ENCODE data around the gene BHLHA15. TPM values are rescaled to one million over a fixed set of nuclear protein-coding genes. Genes with fewer than 3 reads are reported as not detected.

Gene BHLHA15
- polyA plus RNA-seq, 1 of the 3 experiments (the other 2 are of a cell fraction): 0.10 TPM

GRCh38 chr7:98256431-98256830 is 45.2 kb downstream of the BHLHA15 start:
- Histone ChIP-seq H3F3A (replicated peaks; ENCODE audit: insufficient read depth) (no peaks in the 10 kb centered on the region), H3K9me3 (no peaks in the 10 kb centered on the region), H2AFZ (ENCODE audit: low read depth) (no peak overlapping the region), H3K36me3 (replicated peaks in 1 of 2; ENCODE audit: control insufficient read depth in 1 of 2, insufficient read depth in 2 of 2, low read length in 1 of 2) (peaks cover 13 to 30% of the 10 kb centered on the region in 2 experiments), H4K20me1 (ENCODE audit: insufficient read depth) (no peaks in the 10 kb centered on the region), H3K27ac (ENCODE audit: low read depth in 2 of 2, low read length in 1 of 2) (no peak overlapping the region), H3K4me2 (no peak overlapping the region), H3K27me3 (ENCODE audit: insufficient read depth) (no peaks in the 10 kb centered on the region), H3K4me1 (ENCODE audit: control insufficient read depth in 1 of 2, insufficient read depth in 2 of 2, low read depth in 1 of 2, low read length in 1 of 2) (peaks cover 10 to 12% of the 10 kb centered on the region in 2 experiments; a peak in 2 of 4 replicates), H3K9me2 (no peaks in the 10 kb centered on the region), H3K9ac (no peak overlapping the region), H3K4me3 (ENCODE audit: low read depth in 2 of 2, low read length in 1 of 2) (no peak overlapping the region), H3K79me2 (ENCODE audit: insufficient read depth) (peaks cover 53% of the 10 kb centered on the region)
- TF ChIP-seq TCF12 (IDR thresholded peaks at IDR 0.05): no peak
- no peak for TF ChIP-seq IRF3 (IDR thresholded peaks at IDR 0.05; ENCODE audit: low read depth, low read length)
- no peak for TF ChIP-seq EP300 (IDR thresholded peaks at IDR 0.05; ENCODE audit: borderline replicate concordance in 1 of 2, low read depth in 1 of 2, low read length in 1 of 2)
- TF ChIP-seq REST (IDR thresholded peaks at IDR 0.05; ENCODE audit: low read depth, low read length): no peak
- no peak for TF ChIP-seq YY1 (IDR thresholded peaks at IDR 0.05; ENCODE audit: low read depth)
- no peak for TF ChIP-seq FOXJ3 (CRISPR knock-in tag; IDR thresholded peaks at IDR 0.05)
- no peak for TF ChIP-seq JUND (IDR thresholded peaks at IDR 0.05)
- no peak for TF ChIP-seq TEAD4 (IDR thresholded peaks at IDR 0.05; ENCODE audit: borderline replicate concordance, insufficient read depth)
- TF ChIP-seq GATA2 (CRISPR knock-in tag; IDR thresholded peaks at IDR 0.05): no peak
- no peak for TF ChIP-seq FOSL2 (IDR thresholded peaks at IDR 0.05; ENCODE audit: borderline replicate concordance, low read depth)
- no peak for TF ChIP-seq SMC3 (IDR thresholded peaks at IDR 0.05; ENCODE audit: low read depth, low read length)
- no peak for TF ChIP-seq MAX (IDR thresholded peaks at IDR 0.05; ENCODE audit: low read depth)
- no peak for TF ChIP-seq USF1 (IDR thresholded peaks at IDR 0.05; ENCODE audit: borderline replicate concordance, low read depth)
- no peak for TF ChIP-seq TAF1 (IDR thresholded peaks at IDR 0.05; ENCODE audit: borderline replicate concordance, low read depth, low read length)
- TF ChIP-seq RFX5 (IDR thresholded peaks at IDR 0.05; ENCODE audit: low read length): no peak
- no peak for TF ChIP-seq MXI1 (IDR thresholded peaks at IDR 0.05; ENCODE audit: low read depth, low read length)
- no peak for TF ChIP-seq EZH2phosphoT487 (IDR thresholded peaks at IDR 0.05; ENCODE audit: borderline replicate concordance, low read depth)
- no peak for TF ChIP-seq CHD2 (IDR thresholded peaks at IDR 0.05; ENCODE audit: low read length, partially characterized antibody)
- DNase-seq: no peak
- ChIA-PET CTCF (interaction anchor here (2.4 kb wide), 1 partner anchor 11 kb away, joined by 6 read pairs; no protein-coding TSS in a partner anchor), POLR2A (no interaction called here)
- WGBS (ENCODE audit: low lambda C conversion rate): 90% methylated on average over 7 of the region's 7 CpGs

All from SK-N-SH (cell line).